ENCODE measurements around the gene PACS1. TPM values are rescaled to one million over a fixed set of nuclear protein-coding genes. Genes with fewer than 3 reads are reported as not detected.

The PACS1 gene
- total RNA-seq, 1 experiment from 2014 or later: 100 TPM

DNA sequence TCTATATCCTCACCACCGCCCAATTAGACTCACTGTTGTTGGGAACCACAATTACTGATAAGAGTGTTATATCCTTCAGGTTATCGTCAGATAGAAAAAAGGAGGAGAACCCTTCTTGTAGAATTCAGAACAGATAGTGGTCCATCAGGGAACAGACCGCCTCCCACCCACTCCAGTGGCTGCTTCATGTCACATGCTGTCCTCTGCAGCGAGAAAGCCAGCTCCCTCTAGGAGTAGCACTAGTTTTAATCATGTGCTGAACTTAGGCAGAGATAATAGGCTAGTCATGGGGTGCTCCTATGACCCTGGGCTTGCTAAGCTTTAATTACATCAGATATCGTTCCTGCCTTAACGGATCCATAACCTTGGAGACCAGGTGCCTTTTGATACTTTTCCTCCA is 146.8 kb downstream of the PACS1 start:
- Histone ChIP-seq H3K9me2 (ENCODE audit: insufficient read depth) (no peaks in the 10 kb centered on the region), H3K4me3 (no peak overlapping the region), H3K27ac (no peak overlapping the region), H3K79me2 (ENCODE audit: low read depth) (no peaks in the 10 kb centered on the region), H3K36me3 (ENCODE audit: low read depth) (no peaks in the 10 kb centered on the region), H4K20me1 (ENCODE audit: insufficient read depth) (no peaks in the 10 kb centered on the region), H3K27me3 (ENCODE audit: insufficient read depth, low read depth) (no peaks in the 10 kb centered on the region), H3F3A (ENCODE audit: insufficient read depth, low read depth) (0 out of 2 replicates have a peak, but pooled peaks cover 2% of the 10 kb centered on the region), H3K4me2 (no peak overlapping the region), H3K4me1 (replicated peaks; ENCODE audit: insufficient read depth) (no peaks in the 10 kb centered on the region), H2AFZ (no peak overlapping the region), H3K9me3 (ENCODE audit: insufficient read depth, low read depth) (no peaks in the 10 kb centered on the region)
- ChIA-PET POLR2A (ENCODE audit: unreplicated experiment) (no interaction called here), CTCF (interaction anchor here (0.7 kb wide), 1 partner anchor 119 kb away, joined by 3 read pairs; the partner anchor contains the start of gene RIN1)
- intact Hi-C loops (cut with micrococcal nuclease; ENCODE audit: unreplicated experiment): no loop called here
- no peak for DNase-seq
- no peak for TF ChIP-seq EZH2 (IDR thresholded peaks at IDR 0.05; ENCODE audit: low read depth)
- TF ChIP-seq, protein P1, sequence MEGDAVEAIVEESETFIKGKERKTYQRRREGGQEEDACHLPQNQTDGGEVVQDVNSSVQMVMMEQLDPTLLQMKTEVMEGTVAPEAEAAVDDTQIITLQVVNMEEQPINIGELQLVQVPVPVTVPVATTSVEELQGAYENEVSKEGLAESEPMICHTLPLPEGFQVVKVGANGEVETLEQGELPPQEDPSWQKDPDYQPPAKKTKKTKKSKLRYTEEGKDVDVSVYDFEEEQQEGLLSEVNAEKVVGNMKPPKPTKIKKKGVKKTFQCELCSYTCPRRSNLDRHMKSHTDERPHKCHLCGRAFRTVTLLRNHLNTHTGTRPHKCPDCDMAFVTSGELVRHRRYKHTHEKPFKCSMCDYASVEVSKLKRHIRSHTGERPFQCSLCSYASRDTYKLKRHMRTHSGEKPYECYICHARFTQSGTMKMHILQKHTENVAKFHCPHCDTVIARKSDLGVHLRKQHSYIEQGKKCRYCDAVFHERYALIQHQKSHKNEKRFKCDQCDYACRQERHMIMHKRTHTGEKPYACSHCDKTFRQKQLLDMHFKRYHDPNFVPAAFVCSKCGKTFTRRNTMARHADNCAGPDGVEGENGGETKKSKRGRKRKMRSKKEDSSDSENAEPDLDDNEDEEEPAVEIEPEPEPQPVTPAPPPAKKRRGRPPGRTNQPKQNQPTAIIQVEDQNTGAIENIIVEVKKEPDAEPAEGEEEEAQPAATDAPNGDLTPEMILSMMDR (conservative IDR thresholded peaks at IDR 0.05): no peak
- BruUV-seq (replicated peaks): no TSS peak

DNA sequence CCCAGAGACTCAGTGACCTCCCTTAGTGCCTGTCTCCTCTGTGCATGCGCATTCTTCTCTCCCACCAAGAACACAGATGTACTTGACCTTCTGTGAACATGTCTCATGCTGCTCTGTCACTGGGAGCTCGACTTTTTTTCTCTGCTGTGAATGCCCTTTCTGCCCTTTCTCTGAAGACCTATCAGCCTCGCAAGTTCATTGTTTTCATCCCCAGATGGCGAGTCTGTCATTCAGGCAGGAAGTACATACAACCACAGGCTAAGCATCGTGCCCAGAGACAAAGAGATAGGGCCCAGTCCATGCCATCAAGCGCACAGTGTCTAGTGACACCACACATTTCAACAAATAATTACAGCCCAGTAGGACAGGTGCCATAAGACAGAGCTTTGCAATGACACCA is 148.0 kb downstream of the PACS1 start:
- Histone ChIP-seq H3K79me2 (ENCODE audit: low read depth) (no peaks in the 10 kb centered on the region), H3K27ac (no peak overlapping the region), H2AFZ (no peak overlapping the region), H3K27me3 (ENCODE audit: insufficient read depth, low read depth) (no peaks in the 10 kb centered on the region), H3K9me3 (ENCODE audit: insufficient read depth, low read depth) (no peaks in the 10 kb centered on the region), H3K4me1 (replicated peaks; ENCODE audit: insufficient read depth) (no peaks in the 10 kb centered on the region; the same call in 1 of the 2 replicates), H3K36me3 (ENCODE audit: low read depth) (no peaks in the 10 kb centered on the region), H3K4me2 (no peak overlapping the region), H3F3A (ENCODE audit: insufficient read depth, low read depth) (peaks cover 7% of the 10 kb centered on the region; the same call in 1 of the 2 replicates), H3K4me3 (no peak overlapping the region), H4K20me1 (ENCODE audit: insufficient read depth) (no peaks in the 10 kb centered on the region), H3K9me2 (ENCODE audit: insufficient read depth) (no peaks in the 10 kb centered on the region)
- DNase-seq: no peak
- ChIA-PET POLR2A (ENCODE audit: unreplicated experiment) (no interaction called here), CTCF (no interaction called here)
- intact Hi-C loops (cut with micrococcal nuclease; ENCODE audit: unreplicated experiment): no loop called here
- TF ChIP-seq, protein P1 (conservative IDR thresholded peaks at IDR 0.05): no peak
- no peak for TF ChIP-seq EZH2 (IDR thresholded peaks at IDR 0.05; ENCODE audit: low read depth)
- no TSS peak for BruUV-seq (replicated peaks)

DNA sequence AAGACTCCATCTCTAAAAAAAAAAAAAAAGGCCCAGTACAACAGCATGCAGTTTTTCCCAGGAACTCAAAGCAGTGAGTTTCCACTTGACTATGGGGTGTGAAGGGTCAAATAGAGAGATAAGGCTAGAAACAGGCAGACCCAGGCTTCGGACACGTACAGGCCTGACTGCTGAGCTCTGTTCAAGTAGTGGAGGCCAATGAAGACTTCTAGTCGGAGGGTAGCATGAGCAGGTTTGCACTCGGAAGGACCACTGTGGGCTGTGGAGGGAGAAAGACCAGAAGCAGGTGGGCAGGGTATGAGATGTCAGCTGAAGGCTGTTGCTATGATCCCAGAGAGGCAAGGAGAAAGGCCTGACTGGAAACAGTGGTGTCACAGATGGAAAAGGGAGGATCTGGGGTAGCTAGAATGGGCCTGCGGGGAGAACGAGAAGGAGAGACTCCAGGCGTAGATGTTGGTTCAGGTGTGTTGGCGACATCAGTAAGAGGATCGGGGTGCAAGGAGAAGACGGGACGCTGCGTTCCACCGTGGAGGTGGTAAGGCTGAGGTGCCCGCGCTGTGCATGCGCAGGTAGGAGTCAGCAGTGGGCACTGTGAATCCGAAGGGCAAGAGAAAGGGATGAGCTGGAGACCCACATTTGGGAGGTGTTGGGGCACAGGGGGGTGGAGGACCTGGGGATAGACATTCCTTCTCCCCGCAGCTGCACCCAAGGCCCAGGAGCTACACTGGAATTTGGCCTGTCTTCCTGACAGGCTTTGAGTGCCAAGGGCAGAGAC is 149.0 kb downstream of the PACS1 start:
- no peaks in the 10 kb centered on the region for H3K27me3 ChIP-seq (ENCODE audit: insufficient read depth, low read depth)
- peaks cover 7% of the 10 kb centered on the region; the same call in 1 of the 2 replicates for H3F3A ChIP-seq (ENCODE audit: insufficient read depth, low read depth)
- no peaks in the 10 kb centered on the region for H3K36me3 ChIP-seq (ENCODE audit: low read depth)
- no peaks in the 10 kb centered on the region for H3K79me2 ChIP-seq (ENCODE audit: low read depth)
- TF ChIP-seq EZH2 (IDR thresholded peaks at IDR 0.05; ENCODE audit: low read depth): no peak
- TF ChIP-seq, protein P1 (conservative IDR thresholded peaks at IDR 0.05): no peak
- no peak overlapping the region for H3K27ac ChIP-seq
- no peak overlapping the region for H3K4me3 ChIP-seq
- ChIA-PET CTCF (no interaction called here), POLR2A (ENCODE audit: unreplicated experiment) (no interaction called here)
- no peak overlapping the region for H2AFZ ChIP-seq
- no TSS peak for BruUV-seq (replicated peaks)
- no peak overlapping the region for H3K4me2 ChIP-seq
- H3K9me3 ChIP-seq (ENCODE audit: insufficient read depth, low read depth): no peaks in the 10 kb centered on the region
- intact Hi-C loops (cut with micrococcal nuclease; ENCODE audit: unreplicated experiment): no loop called here
- H3K4me1 ChIP-seq (replicated peaks; ENCODE audit: insufficient read depth): no peaks in the 10 kb centered on the region; the same call in 1 of the 2 replicates
- DNase-seq: no peak
- no peaks in the 10 kb centered on the region for H3K9me2 ChIP-seq (ENCODE audit: insufficient read depth)
- no peaks in the 10 kb centered on the region for H4K20me1 ChIP-seq (ENCODE audit: insufficient read depth)
